Tibial nerve (tissue), 4 donors: ENCODE results near the gene ARMC6.

Experiments used
- CTCF ChIP-seq, 5 experiments: fragments of 200-600 bp in 3 of 5; fragments of 450-650 bp in 2 of 5; sonication (generic) in 3 of 5; IDR thresholded peaks; one replicate each; pipeline ENCODE4 v1.5.1; 2016 to 2019; ENCODE audit warnings: antibody characterized with exemption in 5 of 5, mild to moderate bottlenecking in 3 of 5, moderate library complexity in 2 of 5
- EP300 ChIP-seq, 2 donors: sonication (generic); formaldehyde crosslinking; IDR thresholded peaks; one replicate each; pipeline ENCODE4 v1.6.1; 2017; ENCODE audit warnings: antibody characterized with exemption in 2 of 2, mild to moderate bottlenecking in 1 of 2
- POLR2A ChIP-seq, 2 donors: fragments of 450-650 bp; IDR thresholded peaks; one replicate each; pipeline ENCODE4 v1.6.1; 2017; ENCODE audit warnings: antibody characterized with exemption in 2 of 2, mild to moderate bottlenecking in 2 of 2, moderate library complexity in 2 of 2

GRCh38 chr19:19087676-19088075 is 54.3 kb downstream of the ARMC6 start:
- TF ChIP-seq CTCF (IDR thresholded peaks at IDR 0.05) (no peak), POLR2A (IDR thresholded peaks at IDR 0.05) (no peak), EP300 (IDR thresholded peaks at IDR 0.05) (no peak)
